ENCODE data around the gene PPIL3. TPM values are rescaled to one million over a fixed set of nuclear protein-coding genes. Genes with fewer than 3 reads are reported as not detected.

Gene PPIL3
- total and polyA plus RNA-seq, 2 donors (not counting 3 experiments of a cell fraction or from before 2014, with no cell fraction given), result 25.0 to 27.1 TPM

DNA sequence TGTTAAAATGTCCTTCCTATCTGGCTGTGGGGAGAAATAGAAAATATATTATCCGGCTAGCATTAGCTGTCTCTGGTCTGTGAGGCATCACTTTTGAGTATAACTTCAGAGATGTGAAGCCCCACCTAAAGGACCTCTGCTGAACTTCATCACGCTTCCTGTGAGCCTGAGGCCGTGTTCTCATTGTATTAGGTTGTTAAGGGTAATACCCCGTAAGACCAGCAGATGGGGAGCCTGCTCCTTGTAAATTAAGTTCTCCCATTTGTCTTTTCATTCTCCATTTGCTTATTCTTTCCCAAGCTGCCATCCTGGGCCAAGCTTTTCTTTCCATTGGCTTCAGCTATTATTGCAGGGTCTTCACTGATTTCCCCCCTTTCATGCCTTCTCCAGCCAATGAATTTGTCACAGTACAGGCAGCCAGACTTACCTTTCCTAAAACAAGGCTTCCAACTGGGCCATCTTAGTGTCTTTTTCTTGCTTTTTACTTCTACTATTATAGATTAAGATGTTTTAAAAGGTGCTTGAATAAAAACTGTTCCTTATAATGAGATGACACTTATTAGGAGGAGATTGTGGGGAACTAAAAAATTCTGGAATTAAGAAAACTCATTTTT is 12.7 kb upstream of the PPIL3 start:
- peaks cover 1 to 2% of the 10 kb centered on the region in 2 experiments for H3K36me3 ChIP-seq (ENCODE audit: control insufficient read depth in 2 of 2, extremely low read depth in 1 of 2, insufficient read depth in 2 of 2, low read length in 2 of 2)
- no peaks in the 10 kb centered on the region for H3K9me1 ChIP-seq (replicated peaks; ENCODE audit: control insufficient read depth, extremely low read depth, insufficient read depth, low read length)
- H3K9ac ChIP-seq (replicated peaks; ENCODE audit: extremely low read depth, insufficient read depth, low read length), result no peak overlapping the region
- dilution Hi-C loops (cut with MboI; ENCODE audit: extremely low pct_ligation_motif_present, low sequenced_read_pairs) (loop anchor here (25.0 kb wide), 1 partner anchor 286 kb away; the partner anchor contains the start of gene CASP10), intact Hi-C loops (cut with micrococcal nuclease) (loop anchor here (1.0 to 10.0 kb wide), 10 partner anchors 12 to 463 kb away; partner anchors contain the start of genes CASP10, CLK1, NIF3L1 and PPIL3)
- BruUV-seq (replicated peaks), result no TSS peak
- TF ChIP-seq FOS (IDR thresholded peaks at IDR 0.05; ENCODE audit: borderline replicate concordance, insufficient read depth, low read length) (no peak), MYC (IDR thresholded peaks at IDR 0.05; ENCODE audit: low read depth, low read length) (no peak)
- TF ChIP-seq, protein P1, sequence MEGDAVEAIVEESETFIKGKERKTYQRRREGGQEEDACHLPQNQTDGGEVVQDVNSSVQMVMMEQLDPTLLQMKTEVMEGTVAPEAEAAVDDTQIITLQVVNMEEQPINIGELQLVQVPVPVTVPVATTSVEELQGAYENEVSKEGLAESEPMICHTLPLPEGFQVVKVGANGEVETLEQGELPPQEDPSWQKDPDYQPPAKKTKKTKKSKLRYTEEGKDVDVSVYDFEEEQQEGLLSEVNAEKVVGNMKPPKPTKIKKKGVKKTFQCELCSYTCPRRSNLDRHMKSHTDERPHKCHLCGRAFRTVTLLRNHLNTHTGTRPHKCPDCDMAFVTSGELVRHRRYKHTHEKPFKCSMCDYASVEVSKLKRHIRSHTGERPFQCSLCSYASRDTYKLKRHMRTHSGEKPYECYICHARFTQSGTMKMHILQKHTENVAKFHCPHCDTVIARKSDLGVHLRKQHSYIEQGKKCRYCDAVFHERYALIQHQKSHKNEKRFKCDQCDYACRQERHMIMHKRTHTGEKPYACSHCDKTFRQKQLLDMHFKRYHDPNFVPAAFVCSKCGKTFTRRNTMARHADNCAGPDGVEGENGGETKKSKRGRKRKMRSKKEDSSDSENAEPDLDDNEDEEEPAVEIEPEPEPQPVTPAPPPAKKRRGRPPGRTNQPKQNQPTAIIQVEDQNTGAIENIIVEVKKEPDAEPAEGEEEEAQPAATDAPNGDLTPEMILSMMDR (IDR thresholded peaks at IDR 0.05; ENCODE audit: extremely low read depth in 1 of 2, insufficient read depth in 1 of 2, low read depth in 1 of 2, low read length in 2 of 2), result peak; percentile 74 to 75
- no peak overlapping the region for H2AFZ ChIP-seq (ENCODE audit: low read depth, low read length)
- no peaks in the 10 kb centered on the region for H4K20me1 ChIP-seq (replicated peaks; ENCODE audit: control insufficient read depth, extremely low read depth, insufficient read depth, low read length)
- peak; percentile 91 for FAIRE-seq
- ChIA-PET CTCF (interaction anchor here (0.6 to 1.9 kb wide), 19 partner anchors 8 to 549 kb away, joined by 3 to 33 read pairs (median 6); partner anchors contain the start of genes CASP10, NIF3L1, PPIL3 and STRADB), POLR2A (interaction anchor here (0.5 kb wide), 1 partner anchor 29 kb away, joined by 4 read pairs; no protein-coding TSS in a partner anchor)
- no peaks in the 10 kb centered on the region for H3K9me3 ChIP-seq (replicated peaks; ENCODE audit: control insufficient read depth, insufficient read depth, low read length)
- no peaks in the 10 kb centered on the region for H3K27me3 ChIP-seq (ENCODE audit: control insufficient read depth in 2 of 2, insufficient read depth in 2 of 2, low read length in 2 of 2)
- H3K4me3 ChIP-seq (replicated peaks in 1 of 3; ENCODE audit: insufficient read depth in 1 of 3, low read depth in 1 of 3, low read length in 3 of 3), result no peak overlapping the region
- no peaks in the 10 kb centered on the region for H3K4me1 ChIP-seq (ENCODE audit: control insufficient read depth, extremely low read depth, insufficient read depth, low read length)
- H3K79me2 ChIP-seq (ENCODE audit: control insufficient read depth, insufficient read depth, low read length), result no peaks in the 10 kb centered on the region
- H3K27ac ChIP-seq (ENCODE audit: insufficient read depth, low read depth, low read length), result no peak overlapping the region
- DNase-seq (ENCODE audit: low read depth, low spot score), result peak; percentile 91
- H3K4me2 ChIP-seq (ENCODE audit: insufficient read depth, low read length), result no peak overlapping the region

DNA sequence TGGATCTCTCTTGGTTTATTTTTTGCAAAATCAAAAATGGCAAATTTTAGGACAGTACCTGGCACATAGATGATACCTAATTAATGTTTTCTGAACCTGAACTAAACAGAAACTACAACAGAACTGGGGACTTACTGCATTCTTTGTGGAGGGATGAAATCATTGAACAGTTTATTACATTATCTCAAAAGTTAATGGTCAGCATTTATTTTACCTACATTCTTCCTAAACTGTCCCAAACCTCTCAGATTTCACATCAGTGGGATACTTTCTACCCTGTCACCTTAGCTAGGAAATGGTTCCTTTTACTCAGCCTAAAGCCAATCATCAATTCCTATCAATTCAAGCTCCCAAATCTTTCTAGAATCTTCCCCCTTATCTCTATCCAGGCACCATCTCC is 10.6 kb upstream of the PPIL3 start:
- DNase-seq (ENCODE audit: low read depth, low spot score) (no peak), FAIRE-seq (no peak)
- Histone ChIP-seq H2AFZ (ENCODE audit: low read depth, low read length) (no peak overlapping the region), H3K4me1 (ENCODE audit: control insufficient read depth, extremely low read depth, insufficient read depth, low read length) (no peaks in the 10 kb centered on the region), H3K27me3 (ENCODE audit: control insufficient read depth in 2 of 2, insufficient read depth in 2 of 2, low read length in 2 of 2) (no peaks in the 10 kb centered on the region), H3K9me3 (replicated peaks; ENCODE audit: control insufficient read depth, insufficient read depth, low read length) (no peaks in the 10 kb centered on the region), H3K27ac (ENCODE audit: insufficient read depth, low read depth, low read length) (no peak overlapping the region), H3K4me3 (replicated peaks in 1 of 3; ENCODE audit: insufficient read depth in 1 of 3, low read depth in 1 of 3, low read length in 3 of 3) (no peak overlapping the region), H3K36me3 (ENCODE audit: control insufficient read depth in 2 of 2, extremely low read depth in 1 of 2, insufficient read depth in 2 of 2, low read length in 2 of 2) (peaks cover 2 to 4% of the 10 kb centered on the region in 2 experiments), H3K9ac (replicated peaks; ENCODE audit: extremely low read depth, insufficient read depth, low read length) (no peak overlapping the region), H3K4me2 (ENCODE audit: insufficient read depth, low read length) (no peak overlapping the region), H3K79me2 (ENCODE audit: control insufficient read depth, insufficient read depth, low read length) (no peaks in the 10 kb centered on the region), H3K9me1 (replicated peaks; ENCODE audit: control insufficient read depth, extremely low read depth, insufficient read depth, low read length) (no peaks in the 10 kb centered on the region), H4K20me1 (replicated peaks; ENCODE audit: control insufficient read depth, extremely low read depth, insufficient read depth, low read length) (no peaks in the 10 kb centered on the region)
- dilution Hi-C loops (cut with MboI; ENCODE audit: extremely low pct_ligation_motif_present, low sequenced_read_pairs) (no loop called here), intact Hi-C loops (cut with micrococcal nuclease) (no loop called here)
- TF ChIP-seq MYC (IDR thresholded peaks at IDR 0.05; ENCODE audit: low read depth, low read length) (no peak), POLR2A (IDR thresholded peaks at IDR 0.05; ENCODE audit: low read depth, low read length) (no peak), MAX (IDR thresholded peaks at IDR 0.05; ENCODE audit: insufficient read depth, insufficient read length) (no peak), GATA2 (IDR thresholded peaks at IDR 0.05; ENCODE audit: insufficient read depth, insufficient read length, low read depth, low read length) (no peak), FOS (IDR thresholded peaks at IDR 0.05; ENCODE audit: borderline replicate concordance, insufficient read depth, low read length) (no peak), POLR2AphosphoS5 (IDR thresholded peaks at IDR 0.05; ENCODE audit: insufficient read depth, low read depth, low read length) (no peak), EZH2 (IDR thresholded peaks at IDR 0.05; ENCODE audit: borderline replicate concordance, low read depth, low read length, severe bottlenecking) (no peak), JUN (IDR thresholded peaks at IDR 0.05; ENCODE audit: borderline replicate concordance, insufficient read depth, insufficient read length, low read depth) (no peak)
- TF ChIP-seq, protein P1 (IDR thresholded peaks at IDR 0.05; ENCODE audit: extremely low read depth in 1 of 2, insufficient read depth in 1 of 2, low read depth in 1 of 2, low read length in 2 of 2), result no peak
- ChIA-PET POLR2A (no interaction called here), CTCF (no interaction called here)
- BruUV-seq (replicated peaks), result no TSS peak
